Body of pancreas (tissue), 4 donors: ENCODE measurements around the gene USP47. TPM values are rescaled to one million over a fixed set of nuclear protein-coding genes. Genes with fewer than 3 reads are reported as not detected.

Experiments used
- ATAC-seq: fragments of 150-250 bp; one replicate; pipeline ENCODE4 v1.9.1; 2016
- DNase-seq, 4 donors: peaks; one replicate each; pipeline ENCODE4 v3.0.0-alpha.2; 2019
- H3K27ac ChIP-seq, 4 donors: fragments of 200-600 bp; sonication (generic); 1 replicate in 3 of 4; 2 replicates in 1 of 4; pipeline versions ENCODE4 v1.5.1 to v1.6.1; 2016 to 2019; ENCODE audit warnings: mild to moderate bottlenecking in 1 of 4, mixed read lengths in 1 of 4, moderate library complexity in 1 of 4
- H3K27me3 ChIP-seq, 2 donors: fragments of 200-600 bp; sonication (generic); one replicate each; pipeline ENCODE4 v1.6.0; 2016; ENCODE audit warnings: mild to moderate bottlenecking in 1 of 2
- H3K36me3 ChIP-seq, 2 donors: fragments of 200-600 bp; sonication (generic); replicated peaks in 1 of 2; 2 replicates each; pipeline ENCODE4 v1.5.1; 2016; ENCODE audit warnings: low read depth in 2 of 2; ENCODE audit not compliant: insufficient read depth in 1 of 2
- H3K4me1 ChIP-seq: fragments of 200-600 bp; sonication (generic); one replicate; pipeline ENCODE4 v1.6.0; 2016
- H3K4me3 ChIP-seq, 2 donors: fragments of 200-600 bp; sonication (generic); 1 replicate in 1 of 2; 2 replicates in 1 of 2; pipeline ENCODE4 v1.5.1; 2016 to 2019
- H3K9me3 ChIP-seq, 3 donors: fragments of 200-600 bp; sonication (generic); 1 replicate in 2 of 3; 2 replicates in 1 of 3; pipeline ENCODE4 v1.5.1; 2016
- CTCF ChIP-seq, 7 experiments: fragments of 450-650 bp in 4 of 7; fragments of 200-600 bp in 3 of 7; sonication (generic) in 3 of 7; IDR thresholded peaks; one replicate each; pipeline ENCODE4 v1.5.1; 2016 to 2019; ENCODE audit warnings: antibody characterized with exemption in 7 of 7
- POLR2A ChIP-seq, 3 donors: fragments of 450-650 bp; IDR thresholded peaks; one replicate each; pipeline ENCODE4 v1.6.1; 2016; ENCODE audit warnings: antibody characterized with exemption in 3 of 3, mild to moderate bottlenecking in 2 of 3
- WGBS, 2 donors: methylation state at CpG; one replicate each; pipeline ENCODE4 v1.1.5; 2017; 5-methylcytosine and 5-hydroxymethylcytosine counted together
- intact Hi-C: fragments of 100-400 bp; cut with DNase I; formaldehyde crosslinking; loops from one replicate; pipeline ENCODE4 v1.15.1; 2023
- total RNA-seq, 2 donors: library from RNA; depleted of rRNA; stranded (reverse); fragments of >200 nt; gene quantifications; one replicate each; pipeline ENCODE4 v1.1.0, GENCODE V29; 2016

USP47 gene
- total RNA-seq, result 10 to 100 TPM; 51.1 to 63.3 TPM

GRCh38 chr11:11841723-11842420 lies at the start of gene USP47:
USP47 (plus strand) TSS chr11:11841972; CDS start chr11:11842186, 214 bp downstream.
- TF ChIP-seq POLR2A (IDR thresholded peaks at IDR 0.05) (peak; percentile 86 to 95 (median 90)), CTCF (IDR thresholded peaks at IDR 0.05) (peak in 6 of 7 experiments; percentile 19 to 80 (median 68))
- H3K4me3 ChIP-seq, result peak within 1 kb of the TSS; percentile 43 to 82
- peak within 1 kb of the TSS; percentile 96 to 98 (median 96) for H3K27ac ChIP-seq
- no peaks in the 10 kb centered on the region for H3K27me3 ChIP-seq
- WGBS, 2 donors, result 0 to 1% methylated on average over 22 to 70 of the region's 70 CpGs
- no peaks in the 10 kb centered on the region for H3K36me3 ChIP-seq
- DNase-seq (peak; percentile 92 to 95 (median 92)), ATAC-seq (peak; percentile 85)
- H3K9me3 ChIP-seq, result no peaks in the 10 kb centered on the region
- intact Hi-C loops, result no loop called here
- peaks cover 36% of the 10 kb centered on the region for H3K4me1 ChIP-seq

GRCh38 chr11:11793073-11793472 lies 48.7 kb upstream of the USP47 start:
- Histone ChIP-seq H3K9me3 (no peaks in the 10 kb centered on the region), H3K36me3 (no peaks in the 10 kb centered on the region), H3K4me1 (no peaks in the 10 kb centered on the region), H3K27me3 (no peaks in the 10 kb centered on the region), H3K4me3 (no peak overlapping the region), H3K27ac (no peak overlapping the region)
- 49 to 72% methylated on average over 2 of the region's 2 CpGs for WGBS, 2 donors
- DNase-seq (no peak), ATAC-seq (no peak)
- intact Hi-C loops, result no loop called here
- TF ChIP-seq CTCF (IDR thresholded peaks at IDR 0.05) (no peak), POLR2A (IDR thresholded peaks at IDR 0.05) (no peak)

GRCh38 chr11:11798586-11799438 lies 43.0 kb upstream of the USP47 start:
- H3K4me3 ChIP-seq, result no peak overlapping the region
- H3K27me3 ChIP-seq, result no peaks in the 10 kb centered on the region
- H3K9me3 ChIP-seq, result no peaks in the 10 kb centered on the region
- no peak overlapping the region for H3K27ac ChIP-seq
- WGBS, 2 donors, result 16 to 41% methylated on average over 5 of the region's 5 CpGs
- intact Hi-C loops, result no loop called here
- peak; percentile 72 to 92 (median 86) for DNase-seq
- peaks cover 3% of the 10 kb centered on the region for H3K4me1 ChIP-seq
- no peaks in the 10 kb centered on the region for H3K36me3 ChIP-seq
- ATAC-seq, result peak; percentile 88
- TF ChIP-seq POLR2A (IDR thresholded peaks at IDR 0.05), result no peak
- TF ChIP-seq CTCF (IDR thresholded peaks at IDR 0.05), result peak; percentile 58 to 91 (median 85)

GRCh38 chr11:11805228-11805627 lies 36.5 kb upstream of the USP47 start:
- TF ChIP-seq CTCF (IDR thresholded peaks at IDR 0.05) (no peak), POLR2A (IDR thresholded peaks at IDR 0.05) (no peak)
- ATAC-seq (no peak), DNase-seq (no peak)
- no peak overlapping the region for H3K27ac ChIP-seq
- intact Hi-C loops, result loop anchor here (10.0 kb wide), 3 partner anchors 240 to 1020 kb away; no protein-coding TSS in a partner anchor
- WGBS, 2 donors, result 89 to 100% methylated on average over 1 of the region's 1 CpG
- H3K36me3 ChIP-seq, result no peaks in the 10 kb centered on the region
- no peaks in the 10 kb centered on the region for H3K9me3 ChIP-seq
- no peaks in the 10 kb centered on the region for H3K27me3 ChIP-seq
- H3K4me3 ChIP-seq, result no peak overlapping the region
- no peaks in the 10 kb centered on the region for H3K4me1 ChIP-seq
